Ishikawa (cell line): Measurements from ENCODE around the gene MLLT10.

ENCODE experiments used
- CEBPB ChIP-seq: IDR thresholded peaks from 2 replicates; pipeline ENCODE4 v1.6.1; 2012
- CREB1 ChIP-seq: IDR thresholded peaks from 2 replicates; pipeline ENCODE4 v1.6.1; 2012; ENCODE audit warnings: low read depth
- EGR1 ChIP-seq: IDR thresholded peaks from 2 replicates; pipeline ENCODE4 v1.6.1; 2012
- EP300 ChIP-seq: IDR thresholded peaks from 2 replicates; pipeline ENCODE4 v1.6.1; 2012; ENCODE audit warnings: borderline replicate concordance
- FOXM1 ChIP-seq: IDR thresholded peaks from 2 replicates; pipeline ENCODE4 v1.6.1; 2012; ENCODE audit warnings: low read depth, borderline replicate concordance
- MAX ChIP-seq: IDR thresholded peaks from 2 replicates; pipeline ENCODE4 v1.6.1; 2012
- NFIC ChIP-seq: IDR thresholded peaks from 2 replicates; pipeline ENCODE4 v1.6.1; 2012
- RAD21 ChIP-seq: IDR thresholded peaks from 2 replicates; pipeline ENCODE4 v1.6.1; 2012; ENCODE audit warnings: low read depth
- REST ChIP-seq: IDR thresholded peaks from 2 replicates; pipeline ENCODE4 v1.6.1; 2012; ENCODE audit warnings: low read depth, mild to moderate bottlenecking
- TAF1 ChIP-seq: IDR thresholded peaks from 2 replicates; pipeline ENCODE4 v1.6.1; 2012; ENCODE audit warnings: low read depth, mild to moderate bottlenecking
- TCF12 ChIP-seq: IDR thresholded peaks from 2 replicates; pipeline ENCODE4 v1.6.1; 2012; ENCODE audit warnings: low read depth
- TEAD4 ChIP-seq: IDR thresholded peaks from 2 replicates; pipeline ENCODE4 v1.6.1; 2012
- USF1 ChIP-seq: IDR thresholded peaks from 2 replicates; pipeline ENCODE4 v1.6.1; 2012
- YY1 ChIP-seq: IDR thresholded peaks from 2 replicates; pipeline ENCODE4 v1.6.1; 2012; ENCODE audit warnings: low read depth
- ZBTB7A ChIP-seq: IDR thresholded peaks from 2 replicates; pipeline ENCODE4 v1.6.1; 2012; ENCODE audit warnings: low read depth

The MLLT10 gene

GRCh38 chr10:21510241-21511094, 23.6 kb upstream of the MLLT10 start:
- no peak for TF ChIP-seq RAD21
- TF ChIP-seq YY1 = no peak
- TF ChIP-seq TEAD4 = no peak
- no peak for TF ChIP-seq REST
- TF ChIP-seq EP300 = no peak
- TF ChIP-seq TCF12 = no peak
- no peak for TF ChIP-seq MAX
- no peak for TF ChIP-seq USF1
- no peak for TF ChIP-seq ZBTB7A
- no peak for TF ChIP-seq CEBPB
- no peak for TF ChIP-seq EGR1
- no peak for TF ChIP-seq FOXM1
- TF ChIP-seq NFIC = no peak
- TF ChIP-seq TAF1 = no peak

GRCh38 chr10:21511095-21511570, 22.9 kb upstream of the MLLT10 start:
- TF ChIP-seq TAF1 = no peak
- TF ChIP-seq MAX = no peak
- no peak for TF ChIP-seq CEBPB
- no peak for TF ChIP-seq FOXM1
- no peak for TF ChIP-seq USF1
- TF ChIP-seq REST = no peak

- TF ChIP-seq FOXM1 (no peak), USF1 (no peak), NFIC (no peak), TEAD4 (no peak), TCF12 (no peak), CREB1 (no peak), EGR1 (no peak), ZBTB7A (no peak), RAD21 (no peak), REST (no peak), CEBPB (no peak), YY1 (no peak), TAF1 (no peak), EP300 (no peak), MAX (no peak)
These were observed 22.0 kb upstream of the MLLT10 start for GRCh38 chr10:21511946-21512572.
